HCT116 (cell line): ENCODE results near the gene SND1. TPM values are rescaled to one million over a fixed set of nuclear protein-coding genes. Genes with fewer than 3 reads are reported as not detected.

Experiments
- ATAC-seq: fragments of 200-7000 bp; cut with Tn5 transposase; 2 replicates; pipeline ENCODE4 v1.9.1; 2020; ENCODE audit warnings: mild to moderate bottlenecking, moderate library complexity
- BruUV-seq: library from RNA; stranded (reverse); fragments of 400-500 nt; replicated peaks from 2 replicates; lab custom pipeline; 2021; lab: Mats Ljungman, UMichigan
- CTCF ChIA-PET: fragments of 300-600 bp; sonication (Branson Sonifier 250); formaldehyde crosslinking; loops from one replicate; lab custom pipeline; 2021; ENCODE audit warnings: antibody characterized with exemption; lab: Charles Lee
- POLR2A ChIA-PET: fragments of 300-600, 350-600 bp; sonication (Branson Sonifier 250); formaldehyde crosslinking; loops from one replicate; lab custom pipeline; 2021; ENCODE audit warnings: antibody characterized with exemption; lab: Charles Lee
- RAD21 ChIA-PET, 2 experiments: fragments of 300-600 bp; sonication (Branson Sonifier 250); formaldehyde crosslinking; loops; one replicate each; lab custom pipeline; 2023; ENCODE audit warnings: low total read pairs in 2 of 2; ENCODE audit not compliant: uncharacterized antibody in 2 of 2, unreplicated experiment in 2 of 2, low non-redundant PET in 1 of 2; lab: Charles Lee
- DNase-seq: peaks from one replicate; pipeline ENCODE4 v3.0.0-alpha.2; 2010; ENCODE audit warnings: low read depth, low spot score
- H2AFZ ChIP-seq: fragments of 200-600 bp; shearing (Covaris generic), sonication (generic); 2 replicates; pipeline ENCODE4 v1.6.1; 2017; ENCODE audit warnings: low read depth, mixed run types, mixed read lengths, antibody characterized with exemption, low read length; ENCODE audit not compliant: poor library complexity, severe bottlenecking
- H3K27ac ChIP-seq: 2 replicates; pipeline ENCODE4 v1.5.1; 2012; ENCODE audit warnings: low read depth, low read length
- H3K27me3 ChIP-seq: fragments of 200-600 bp; sonication (generic); 2 replicates; pipeline ENCODE4 v1.6.1; 2016; ENCODE audit warnings: mixed run types, low read length, mixed read lengths; ENCODE audit not compliant: insufficient read depth
- H3K36me3 ChIP-seq, 2 experiments: fragments of 200-500 bp in 1 of 2; fragments of 200-600 bp in 1 of 2; sonication (Bioruptor generic) in 1 of 2; sonication (generic) in 1 of 2; 2 replicates each; pipeline versions ENCODE4 v1.5.1 to v1.6.1; 2014 to 2016; ENCODE audit warnings: low read length in 2 of 2, inconsistent platforms in 1 of 2, mixed read lengths in 1 of 2, mixed run types in 1 of 2; ENCODE audit not compliant: insufficient read depth in 2 of 2, control insufficient read depth in 1 of 2
- H3K4me1 ChIP-seq, 2 experiments: fragments of 200-600 bp in 1 of 2; sonication (generic) in 1 of 2; 2 replicates each; pipeline versions ENCODE4 v1.5.1 to v1.6.1; 2012 to 2017; ENCODE audit warnings: low read length in 2 of 2, inconsistent platforms in 1 of 2, mild to moderate bottlenecking in 1 of 2, mixed read lengths in 1 of 2, mixed run types in 1 of 2, moderate library complexity in 1 of 2; ENCODE audit not compliant: insufficient read depth in 2 of 2, control insufficient read depth in 1 of 2
- H3K4me2 ChIP-seq: fragments of 200-600 bp; sonication (generic); 2 replicates; pipeline ENCODE4 v1.6.1; 2017; ENCODE audit warnings: mixed run types, low read length, mixed read lengths
- H3K4me3 ChIP-seq, 2 experiments: fragments of 200-600 bp in 1 of 2; sonication (generic) in 1 of 2; replicated peaks in 1 of 2; 2 replicates each; pipeline ENCODE4 v1.5.1; 2011 to 2016; ENCODE audit warnings: low read length in 2 of 2, control low read depth in 1 of 2, low read depth in 1 of 2, mild to moderate bottlenecking in 1 of 2, mixed read lengths in 1 of 2, mixed run types in 1 of 2
- H3K79me2 ChIP-seq: fragments of 200-600 bp; sonication (generic); 2 replicates; pipeline ENCODE4 v1.6.1; 2017; ENCODE audit warnings: mild to moderate bottlenecking, mixed run types, low read length, moderate library complexity, mixed read lengths; ENCODE audit not compliant: insufficient read depth
- H3K9ac ChIP-seq: fragments of 200-600 bp; sonication (generic); 2 replicates; pipeline ENCODE4 v1.6.1; 2016; ENCODE audit warnings: low read length, mixed read lengths
- H3K9me2 ChIP-seq: fragments of 200-600 bp; sonication (generic), shearing (Covaris generic); 2 replicates; pipeline ENCODE4 v1.6.1; 2017; ENCODE audit warnings: mixed run types, mild to moderate bottlenecking, moderate library complexity; ENCODE audit not compliant: insufficient read depth
- H3K9me3 ChIP-seq, 2 experiments: fragments of 200-500 bp in 1 of 2; fragments of 200-600 bp in 1 of 2; sonication (Bioruptor generic) in 1 of 2; sonication (generic) in 1 of 2; 2 replicates each; pipeline ENCODE4 v1.6.1; 2014 to 2017; ENCODE audit warnings: low read length in 2 of 2, mixed read lengths in 2 of 2, inconsistent platforms in 1 of 2, low read depth in 1 of 2, mild to moderate bottlenecking in 1 of 2, mixed run types in 1 of 2, moderate library complexity in 1 of 2; ENCODE audit not compliant: control insufficient read depth in 1 of 2, insufficient read depth in 1 of 2
- H4K20me1 ChIP-seq: fragments of 200-600 bp; sonication (generic), shearing (Covaris generic); 2 replicates; pipeline ENCODE4 v1.6.1; 2017; ENCODE audit warnings: mixed run types, mild to moderate bottlenecking, moderate library complexity; ENCODE audit not compliant: insufficient read depth
- CBX3 ChIP-seq: IDR thresholded peaks from 2 replicates; pipeline ENCODE4 v1.6.1; 2012; ENCODE audit warnings: low read depth
- CEBPB ChIP-seq: IDR thresholded peaks from 2 replicates; pipeline ENCODE4 v1.6.1; 2012; ENCODE audit warnings: low read depth
- CTCF ChIP-seq, 3 experiments: fragments of 200-600 bp in 1 of 3; sonication (generic) in 1 of 3; IDR thresholded peaks in 2 of 3; conservative IDR thresholded peaks in 1 of 3; 2 replicates each; pipeline ENCODE4 v1.5.1; 2012 to 2017; ENCODE audit warnings: low read depth in 2 of 3, low read length in 2 of 3, antibody characterized with exemption in 1 of 3, borderline replicate concordance in 1 of 3, control low read depth in 1 of 3, mild to moderate bottlenecking in 1 of 3, mixed read lengths in 1 of 3, mixed run types in 1 of 3, moderate library complexity in 1 of 3; ENCODE audit not compliant: insufficient read depth in 1 of 3
- EGR1 ChIP-seq: IDR thresholded peaks from 2 replicates; pipeline ENCODE4 v1.6.1; 2012; ENCODE audit warnings: low read depth
- ELF1 ChIP-seq: IDR thresholded peaks from 2 replicates; pipeline ENCODE4 v1.6.1; 2012; ENCODE audit warnings: low read depth, borderline replicate concordance
- EZH2 ChIP-seq: fragments of 200-600 bp; sonication (generic); IDR thresholded peaks from 2 replicates; pipeline ENCODE4 v1.6.1; 2017; ENCODE audit warnings: antibody characterized with exemption, mixed run types
- EZH2phosphoT487 ChIP-seq: fragments of 200-600 bp; IDR thresholded peaks from 2 replicates; pipeline ENCODE4 v1.6.1; 2018; ENCODE audit warnings: antibody characterized with exemption, borderline replicate concordance
- JUND ChIP-seq: IDR thresholded peaks from 2 replicates; pipeline ENCODE4 v1.6.1; 2012
- POLR2A ChIP-seq: IDR thresholded peaks from 2 replicates; pipeline ENCODE4 v1.7.0; 2011; ENCODE audit warnings: borderline replicate concordance; ENCODE audit not compliant: insufficient read depth, insufficient read length; ENCODE audit errors: extremely low read depth
- RAD21 ChIP-seq: IDR thresholded peaks from 2 replicates; pipeline ENCODE4 v1.6.1; 2012; ENCODE audit warnings: low read depth, mild to moderate bottlenecking
- REST ChIP-seq: IDR thresholded peaks from 2 replicates; pipeline ENCODE4 v1.6.1; 2012; ENCODE audit warnings: low read depth
- SIN3A ChIP-seq: IDR thresholded peaks from 2 replicates; pipeline ENCODE4 v1.6.1; 2012; ENCODE audit warnings: low read depth
- SP1 ChIP-seq: IDR thresholded peaks from 2 replicates; pipeline ENCODE4 v1.6.1; 2012; ENCODE audit warnings: low read depth
- SRF ChIP-seq: IDR thresholded peaks from 2 replicates; pipeline ENCODE4 v1.6.1; 2012; ENCODE audit warnings: low read depth
- TCF7L2 ChIP-seq: IDR thresholded peaks from 2 replicates; pipeline ENCODE4 v1.7.0; 2011; ENCODE audit warnings: borderline replicate concordance, inconsistent platforms; ENCODE audit not compliant: insufficient read depth, insufficient read length; ENCODE audit errors: extremely low read depth
- YY1 ChIP-seq: IDR thresholded peaks from 2 replicates; pipeline ENCODE4 v1.6.1; 2011; ENCODE audit warnings: low read length, low read depth, moderate library complexity, mild to moderate bottlenecking; ENCODE audit not compliant: insufficient replicate concordance; ENCODE audit errors: extremely low read depth
- ZFX ChIP-seq: fragments of 450-650 bp; IDR thresholded peaks from 2 replicates; pipeline ENCODE4 v1.6.1; 2017
- ZNF274 ChIP-seq: fragments of 200-500 bp; sonication (Bioruptor generic); IDR thresholded peaks from 2 replicates; pipeline ENCODE4 v1.6.1; 2014; ENCODE audit warnings: mild to moderate bottlenecking, low read depth, low read length, inconsistent platforms
- intact Hi-C: fragments of 100-400 bp; cut with micrococcal nuclease; formaldehyde crosslinking; loops from 2 replicates; pipeline ENCODE4 v1.10.0; 2022
- total RNA-seq: library from RNA; stranded (reverse); gene quantifications from one replicate; pipeline ENCODE4 v1.2.1, GENCODE V29; 2021; ENCODE audit not compliant: unreplicated experiment
- TF ChIP-seq, protein P1 (sequence below): IDR thresholded peaks from 2 replicates; pipeline ENCODE4 v1.6.1; 2012
- TF ChIP-seq, protein P2 (sequence below): IDR thresholded peaks from 2 replicates; pipeline ENCODE4 v1.6.1; 2011; ENCODE audit warnings: mild to moderate bottlenecking, low read length, moderate library complexity; ENCODE audit not compliant: insufficient replicate concordance; ENCODE audit errors: extremely low read depth

Gene SND1
- total RNA-seq, 1 experiment from 2014 or later: 169 TPM

DNA sequence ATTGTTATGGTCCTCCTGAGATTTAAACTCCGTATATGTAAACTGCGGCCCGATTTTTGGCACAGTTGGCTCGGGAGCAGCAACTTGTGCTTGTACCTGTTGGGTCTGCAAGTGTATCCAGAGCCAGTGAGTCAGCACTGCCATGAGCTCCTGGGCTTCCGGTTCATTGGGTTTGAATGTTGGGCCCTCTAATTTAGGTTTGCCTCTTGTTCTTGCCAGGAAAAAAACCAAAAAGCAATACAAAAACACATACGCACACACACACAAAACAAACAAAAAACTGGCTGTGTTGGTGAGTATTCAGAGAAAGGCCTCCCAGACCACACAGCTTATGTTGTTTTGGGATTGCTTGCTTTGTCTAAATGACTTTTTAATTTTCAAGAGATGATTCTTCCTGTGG, 26.3 kb downstream of the SND1 start:
- H3K9ac ChIP-seq: no peak overlapping the region
- H3K27ac ChIP-seq: no peak overlapping the region
- ChIA-PET POLR2A (no interaction called here), CTCF (no interaction called here), RAD21 (no interaction called here)
- ATAC-seq: no peak
- BruUV-seq: no TSS peak
- no peak overlapping the region for H2AFZ ChIP-seq
- no peaks in the 10 kb centered on the region for H3K4me1 ChIP-seq
- H3K4me2 ChIP-seq: no peak overlapping the region
- intact Hi-C loops: no loop called here
- H3K79me2 ChIP-seq: peaks cover 99% of the 10 kb centered on the region
- peaks cover 5 to 29% of the 10 kb centered on the region in 2 experiments; a peak in 1 of 4 replicates for H3K36me3 ChIP-seq
- peaks cover 0 to 10% of the 10 kb centered on the region in 2 experiments; a peak in 1 of 4 replicates for H3K9me3 ChIP-seq
- no peak overlapping the region for H3K4me3 ChIP-seq
- peaks cover 34% of the 10 kb centered on the region; the same call in 1 of the 2 replicates for H4K20me1 ChIP-seq
- no peaks in the 10 kb centered on the region for H3K27me3 ChIP-seq
- DNase-seq: no peak
- TF ChIP-seq SRF: no peak
- TF ChIP-seq TCF7L2: no peak
- no peak for TF ChIP-seq EZH2
- no peak for TF ChIP-seq CTCF (IDR thresholded peaks at IDR 0.05 in 2 of 3, conservative IDR thresholded peaks at IDR 0.05 in 1 of 3; ENCODE audit: borderline replicate concordance in 1 of 3, insufficient read depth in 1 of 3, low read depth in 2 of 3, low read length in 2 of 3)
- no peak for TF ChIP-seq RAD21
- TF ChIP-seq ZFX: no peak
- no peak for TF ChIP-seq JUND
- no peak for TF ChIP-seq CBX3
- TF ChIP-seq, protein P1, sequence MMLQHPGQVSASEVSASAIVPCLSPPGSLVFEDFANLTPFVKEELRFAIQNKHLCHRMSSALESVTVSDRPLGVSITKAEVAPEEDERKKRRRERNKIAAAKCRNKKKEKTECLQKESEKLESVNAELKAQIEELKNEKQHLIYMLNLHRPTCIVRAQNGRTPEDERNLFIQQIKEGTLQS: no peak
- TF ChIP-seq EGR1: no peak
- TF ChIP-seq EZH2phosphoT487: no peak
- no peak for TF ChIP-seq REST
- TF ChIP-seq, protein P2, sequence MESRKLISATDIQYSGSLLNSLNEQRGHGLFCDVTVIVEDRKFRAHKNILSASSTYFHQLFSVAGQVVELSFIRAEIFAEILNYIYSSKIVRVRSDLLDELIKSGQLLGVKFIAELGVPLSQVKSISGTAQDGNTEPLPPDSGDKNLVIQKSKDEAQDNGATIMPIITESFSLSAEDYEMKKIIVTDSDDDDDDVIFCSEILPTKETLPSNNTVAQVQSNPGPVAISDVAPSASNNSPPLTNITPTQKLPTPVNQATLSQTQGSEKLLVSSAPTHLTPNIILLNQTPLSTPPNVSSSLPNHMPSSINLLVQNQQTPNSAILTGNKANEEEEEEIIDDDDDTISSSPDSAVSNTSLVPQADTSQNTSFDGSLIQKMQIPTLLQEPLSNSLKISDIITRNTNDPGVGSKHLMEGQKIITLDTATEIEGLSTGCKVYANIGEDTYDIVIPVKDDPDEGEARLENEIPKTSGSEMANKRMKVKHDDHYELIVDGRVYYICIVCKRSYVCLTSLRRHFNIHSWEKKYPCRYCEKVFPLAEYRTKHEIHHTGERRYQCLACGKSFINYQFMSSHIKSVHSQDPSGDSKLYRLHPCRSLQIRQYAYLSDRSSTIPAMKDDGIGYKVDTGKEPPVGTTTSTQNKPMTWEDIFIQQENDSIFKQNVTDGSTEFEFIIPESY: no peak
- no peak for TF ChIP-seq ZNF274
- no peak for TF ChIP-seq POLR2A
- no peak for TF ChIP-seq ELF1
- no peak for TF ChIP-seq CEBPB
- no peak for TF ChIP-seq SP1
- TF ChIP-seq YY1: no peak
- TF ChIP-seq SIN3A: no peak
- no peaks in the 10 kb centered on the region for H3K9me2 ChIP-seq
